GM18951 (cell line): ENCODE results near the gene HES6.

Source experiments
- POLR2A ChIP-seq: IDR thresholded peaks from 4 replicates; pipeline ENCODE4 v1.6.1; 2011; ENCODE audit warnings: mild to moderate bottlenecking; ENCODE audit not compliant: insufficient read length, insufficient read depth; ENCODE audit errors: extremely low read depth
- in situ Hi-C: fragments of 300-500 bp; cut with MboI; formaldehyde crosslinking; loops from one replicate; pipeline ENCODE4 v1.12.0; 2022; ENCODE audit warnings: low sequenced_read_pairs, mixed read lengths, inconsistent platforms; ENCODE audit not compliant: unreplicated experiment

The HES6 gene

GRCh38 chr2:238256111-238256510 is 16.3 kb upstream of the HES6 start:
- TF ChIP-seq POLR2A: no peak
- in situ Hi-C loops: no loop called here

GRCh38 chr2:238255636-238256035 is 15.8 kb upstream of the HES6 start:
- no peak for TF ChIP-seq POLR2A
- in situ Hi-C loops: no loop called here

GRCh38 chr2:238255151-238255551 is 15.3 kb upstream of the HES6 start:
- in situ Hi-C loops: no loop called here

GRCh38 chr2:238254095-238254723 is 14.4 kb upstream of the HES6 start:
- no peak for TF ChIP-seq POLR2A
- in situ Hi-C loops: no loop called here

More at GRCh38 chr2:238255151-238255551, 15.3 kb upstream of the HES6 start:
- TF ChIP-seq POLR2A: no peak

- in situ Hi-C loops: no loop called here
- TF ChIP-seq POLR2A: no peak
Observed at GRCh38 chr2:238252766-238253630, 13.2 kb upstream of the HES6 start.

- in situ Hi-C loops: no loop called here
- no peak for TF ChIP-seq POLR2A
Observed at GRCh38 chr2:238251986-238252385, 12.1 kb upstream of the HES6 start.

GRCh38 chr2:238251331-238251730 is 11.5 kb upstream of the HES6 start:
- no peak for TF ChIP-seq POLR2A
- in situ Hi-C loops: no loop called here

- in situ Hi-C loops: no loop called here
- TF ChIP-seq POLR2A: no peak
Observed at GRCh38 chr2:238250896-238251295, 11.1 kb upstream of the HES6 start.

GRCh38 chr2:238247841-238248453 is 8.1 kb upstream of the HES6 start:
- no peak for TF ChIP-seq POLR2A
- in situ Hi-C loops: no loop called here

GRCh38 chr2:238247002-238247822 is 7.4 kb upstream of the HES6 start:
- in situ Hi-C loops: no loop called here

GRCh38 chr2:238244151-238244550 is 4.3 kb upstream of the HES6 start:
- TF ChIP-seq POLR2A: no peak
- in situ Hi-C loops: no loop called here

More at GRCh38 chr2:238247002-238247822, 7.4 kb upstream of the HES6 start:
- TF ChIP-seq POLR2A: no peak

GRCh38 chr2:238243496-238244076 is 3.7 kb upstream of the HES6 start:
- TF ChIP-seq POLR2A: no peak
- in situ Hi-C loops: no loop called here
